ENCODE measurements around the gene CLTB. TPM values are rescaled to one million over a fixed set of nuclear protein-coding genes. Genes with fewer than 3 reads are reported as not detected.
A peak's percentile ranks its signal among the peaks of the same experiment; 100 is the strongest.

Gene CLTB
- total and polyA plus RNA-seq, 10 of the 15 experiments (the other 5 are each of a cell fraction or from before 2014, with no cell fraction given): 1.6 to 52.8 (median 36.9) TPM

- TF ChIP-seq ESRRA (IDR thresholded peaks at IDR 0.05; ENCODE audit: low read length): peak; percentile 99
- no peak for TF ChIP-seq SMC3 (IDR thresholded peaks at IDR 0.05; ENCODE audit: borderline replicate concordance, low read length)
- peak; percentile 74; the same call in 1 of the 2 replicates for TF ChIP-seq HSF1 (IDR thresholded peaks at IDR 0.05; ENCODE audit: low read depth, low read length)
- no peak for TF ChIP-seq HDGF (IDR thresholded peaks at IDR 0.05)
- no peak; the same call in 1 of the 2 replicates for TF ChIP-seq POLR2AphosphoS2 (IDR thresholded peaks at IDR 0.05; ENCODE audit: low read depth, low read length)
- no peak; the same call in 1 of the 2 replicates for TF ChIP-seq RAD51 (IDR thresholded peaks at IDR 0.05)
- TF ChIP-seq ATF3 (IDR thresholded peaks at IDR 0.05; ENCODE audit: borderline replicate concordance, extremely low read depth, low read depth, low read length): no peak
- peak; percentile 65 for TF ChIP-seq ZNF687 (IDR thresholded peaks at IDR 0.05)
- peak; percentile 73 for TF ChIP-seq SMAD1 (IDR thresholded peaks at IDR 0.05; ENCODE audit: low read depth, partially characterized antibody)
- TF ChIP-seq ZBTB11 (CRISPR knock-in tag; IDR thresholded peaks at IDR 0.05): peak; percentile 93
- no peak for TF ChIP-seq CHD4 (IDR thresholded peaks at IDR 0.05)
- 0 out of 3 replicates have a peak, but pooled peaks have one; percentile 59 for TF ChIP-seq POU2F2 (IDR thresholded peaks at IDR 0.05; ENCODE audit: borderline replicate concordance, low read depth, low read length)
- TF ChIP-seq MEF2A (IDR thresholded peaks at IDR 0.05; ENCODE audit: insufficient read depth, low read depth, low read length): 0 out of 2 replicates have a peak, but pooled peaks have one; percentile 37
- TF ChIP-seq BHLHE40 (IDR thresholded peaks at IDR 0.05; ENCODE audit: borderline replicate concordance in 1 of 2, low read depth in 2 of 2, low read length in 1 of 2): peak; percentile 44 to 54; a peak in 3 of 4 replicates
- TF ChIP-seq NFYA (IDR thresholded peaks at IDR 0.05; ENCODE audit: borderline replicate concordance, low read depth, low read length): no peak
- 0 out of 2 replicates have a peak, but pooled peaks have one; percentile 7 for TF ChIP-seq ZBTB33 (IDR thresholded peaks at IDR 0.05)
- TF ChIP-seq RUNX3 (IDR thresholded peaks at IDR 0.05; ENCODE audit: low read length): peak; percentile 63
Observed at GRCh38 chr5:176388444-176389134, 27.8 kb downstream of the CLTB start, which contains the start of the genes HIGD2A and NOP16 (continued).

Measured in GM12878 (cell line).